HEK293 (cell line): Measurements from ENCODE around the gene CBX2.

Source experiments
- CTCF ChIA-PET: fragments of 350-600 bp; formaldehyde crosslinking; extraction: SDS; loops from one replicate; lab custom pipeline; 2021; ENCODE audit warnings: antibody characterized with exemption; lab: Yijun Ruan, JAX
- POLR2A ChIA-PET: fragments of 300-600 bp; formaldehyde crosslinking; extraction: SDS; loops from one replicate; lab custom pipeline; 2020; ENCODE audit warnings: antibody characterized with exemption, inconsistent platforms; lab: Yijun Ruan, JAX
- H3K27ac ChIP-seq: fragments of 200-500 bp; sonication (Bioruptor generic); 2 replicates; pipeline ENCODE4 v1.5.1; 2014; ENCODE audit warnings: low read depth, low read length, control low read depth, inconsistent platforms; ENCODE audit errors: extremely low read depth
- H3K36me3 ChIP-seq, 2 experiments: fragments of 200-500 bp in 1 of 2; sonication (Bioruptor generic) in 1 of 2; 1 replicate in 1 of 2; 2 replicates in 1 of 2; pipeline ENCODE4 v1.5.1; 2014 to 2017; ENCODE audit warnings: inconsistent platforms in 2 of 2, low read length in 2 of 2; ENCODE audit not compliant: control insufficient read depth in 2 of 2, insufficient read depth in 1 of 2
- H3K4me1 ChIP-seq: fragments of 200-500 bp; sonication (Bioruptor generic); 2 replicates; pipeline ENCODE4 v1.5.1; 2014; ENCODE audit warnings: mild to moderate bottlenecking, low read length, inconsistent platforms; ENCODE audit not compliant: control insufficient read depth, insufficient read depth
- H3K4me3 ChIP-seq: 2 replicates; pipeline ENCODE4 v1.5.1; 2011; ENCODE audit warnings: low read depth, mild to moderate bottlenecking, control low read depth, low read length, moderate library complexity
- H3K9me3 ChIP-seq: fragments of 200-500 bp; sonication (Bioruptor generic); 2 replicates; pipeline ENCODE4 v1.5.1; 2014; ENCODE audit warnings: low read depth, low read length, inconsistent platforms; ENCODE audit not compliant: control insufficient read depth, insufficient read depth
- GLIS1 ChIP-seq: fragments of 450-650 bp; formaldehyde crosslinking; IDR thresholded peaks from 2 replicates; pipeline ENCODE4 v1.5.1; 2016; ENCODE audit warnings: missing biosample characterization, missing genetic modification characterization
- GLIS2 ChIP-seq: fragments of 450-650 bp; formaldehyde crosslinking; IDR thresholded peaks from 2 replicates; pipeline ENCODE4 v1.5.1; 2016; ENCODE audit warnings: missing biosample characterization, missing genetic modification characterization
- HIC1 ChIP-seq: fragments of 450-650 bp; formaldehyde crosslinking; IDR thresholded peaks from 2 replicates; pipeline ENCODE4 v1.5.1; 2016; ENCODE audit warnings: missing biosample characterization, missing genetic modification characterization
- KLF9 ChIP-seq: fragments of 450-650 bp; formaldehyde crosslinking; IDR thresholded peaks from 2 replicates; pipeline ENCODE4 v1.5.1; 2016; ENCODE audit warnings: missing biosample characterization, missing genetic modification characterization, low read depth
- OSR2 ChIP-seq: fragments of 450-650 bp; formaldehyde crosslinking; IDR thresholded peaks from 2 replicates; pipeline ENCODE4 v1.5.1; 2016; ENCODE audit warnings: missing biosample characterization, missing genetic modification characterization
- PRDM2 ChIP-seq: fragments of 450-650 bp; formaldehyde crosslinking; IDR thresholded peaks from 2 replicates; pipeline ENCODE4 v1.5.1; 2016; ENCODE audit warnings: missing biosample characterization, missing genetic modification characterization, borderline replicate concordance
- SALL2 ChIP-seq: fragments of 450-650 bp; formaldehyde crosslinking; IDR thresholded peaks from 2 replicates; pipeline ENCODE4 v1.5.0; 2017; ENCODE audit warnings: missing biosample characterization, mild to moderate bottlenecking, missing genetic modification characterization, borderline replicate concordance
- SCRT1 ChIP-seq: fragments of 450-650 bp; formaldehyde crosslinking; IDR thresholded peaks from 2 replicates; pipeline ENCODE4 v1.5.1; 2016; ENCODE audit warnings: missing biosample characterization, missing genetic modification characterization, borderline replicate concordance
- SP2 ChIP-seq: fragments of 450-650 bp; formaldehyde crosslinking; IDR thresholded peaks from 2 replicates; pipeline ENCODE4 v1.5.1; 2016; ENCODE audit warnings: missing biosample characterization, missing genetic modification characterization
- ZFP69B ChIP-seq: fragments of 450-650 bp; formaldehyde crosslinking; IDR thresholded peaks from 2 replicates; pipeline ENCODE4 v1.5.1; 2016; ENCODE audit warnings: missing biosample characterization, missing genetic modification characterization
- ZNF184 ChIP-seq: fragments of 450-650 bp; IDR thresholded peaks from 2 replicates; pipeline ENCODE4 v1.5.1; 2018; ENCODE audit warnings: missing biosample characterization, mild to moderate bottlenecking, missing genetic modification characterization
- ZNF366 ChIP-seq: fragments of 450-650 bp; formaldehyde crosslinking; conservative IDR thresholded peaks from 2 replicates; pipeline ENCODE4 v1.5.1; 2016; ENCODE audit warnings: missing biosample characterization, missing genetic modification characterization
- ZNF398 ChIP-seq: fragments of 450-650 bp; formaldehyde crosslinking; IDR thresholded peaks from 2 replicates; pipeline ENCODE4 v1.5.1; 2017; ENCODE audit warnings: missing biosample characterization, missing genetic modification characterization
- ZNF501 ChIP-seq: fragments of 450-650 bp; formaldehyde crosslinking; IDR thresholded peaks from 2 replicates; pipeline ENCODE4 v1.5.1; 2016; ENCODE audit warnings: missing biosample characterization, missing genetic modification characterization
- ZNF580 ChIP-seq: fragments of 450-650 bp; formaldehyde crosslinking; IDR thresholded peaks from 2 replicates; pipeline ENCODE4 v1.5.1; 2016; ENCODE audit warnings: missing biosample characterization, missing genetic modification characterization
- ZNF654 ChIP-seq: fragments of 450-650 bp; formaldehyde crosslinking; IDR thresholded peaks from 2 replicates; pipeline ENCODE4 v1.5.1; 2016; ENCODE audit warnings: low read depth, missing biosample characterization, missing genetic modification characterization
- ZNF660 ChIP-seq: fragments of 450-650 bp; IDR thresholded peaks from 2 replicates; pipeline ENCODE4 v1.5.1; 2018; ENCODE audit warnings: missing biosample characterization, mild to moderate bottlenecking, missing genetic modification characterization

The CBX2 gene

DNA sequence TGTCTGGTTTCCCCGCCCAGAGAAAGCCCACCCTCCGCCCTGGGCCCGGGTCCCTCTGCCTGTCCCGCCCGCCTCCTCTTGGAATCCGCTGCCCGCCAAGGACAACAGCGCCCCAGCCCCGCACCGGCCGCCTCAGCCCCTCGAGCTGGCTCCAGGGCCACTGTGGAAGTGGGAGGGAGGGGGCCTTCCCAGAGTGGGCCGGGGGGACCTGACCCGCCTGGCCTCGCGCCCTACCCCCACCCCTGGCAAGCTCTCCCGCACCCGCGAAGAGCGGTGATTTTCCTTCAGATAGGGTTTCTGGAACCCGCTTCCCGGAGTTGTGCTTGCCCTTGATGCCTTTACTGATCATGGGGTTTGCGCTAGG, 21.2 kb downstream of the CBX2 start:
- CTCF ChIA-PET: interaction anchor here (0.7 to 2.6 kb wide), 7 partner anchors 8 to 125 kb away, joined by 3 to 9 read pairs (median 5); partner anchors contain the start of gene CBX4
- no peak overlapping the region for H3K4me3 ChIP-seq

GRCh38 chr17:79799538-79800324, 21.8 kb downstream of the CBX2 start:
- peaks cover 21% of the 10 kb centered on the region for H3K4me1 ChIP-seq
- peak overlapping the region; percentile 26; the same call in 1 of the 2 replicates for H3K27ac ChIP-seq
- H3K9me3 ChIP-seq: no peaks in the 10 kb centered on the region
- H3K4me3 ChIP-seq: no peak overlapping the region
- ChIA-PET CTCF (interaction anchor here (0.5 to 2.6 kb wide), 8 partner anchors 8 to 124 kb away, joined by 3 to 9 read pairs (median 4); partner anchors contain the start of gene CBX4), POLR2A (interaction anchor here (1.3 to 3.7 kb wide), 2 partner anchors 13 to 301 kb away, joined by 3 to 61 read pairs; partner anchors contain the start of gene GAA)
- H3K36me3 ChIP-seq: peaks cover 0 to 11% of the 10 kb centered on the region in 2 experiments; a peak in 1 of 3 replicates
- TF ChIP-seq ZNF366 (tag by site-specific recombination): peak; percentile 97
- no peak for TF ChIP-seq ZNF654 (tag by site-specific recombination)
- peak; percentile 48; the same call in 1 of the 2 replicates for TF ChIP-seq HIC1 (tag by site-specific recombination)
- 0 out of 2 replicates have a peak, but pooled peaks have one; percentile 16 for TF ChIP-seq ZNF501 (tag by site-specific recombination)
- TF ChIP-seq SCRT1 (tag by site-specific recombination): no peak
- peak; percentile 100 for TF ChIP-seq GLIS1 (tag by site-specific recombination)
- peak; percentile 89 for TF ChIP-seq GLIS2
- TF ChIP-seq ZNF398 (tag by site-specific recombination): peak; percentile 57
- TF ChIP-seq ZFP69B (tag by site-specific recombination): no peak
- TF ChIP-seq OSR2 (tag by site-specific recombination): no peak
- no peak for TF ChIP-seq KLF9
- TF ChIP-seq ZNF580: no peak
- TF ChIP-seq ZNF660 (tag by site-specific recombination): no peak
- TF ChIP-seq PRDM2 (tag by site-specific recombination): 0 out of 2 replicates have a peak, but pooled peaks have one; percentile 77

More for the DNA sequence above, 21.2 kb downstream of the CBX2 start:
- Histone ChIP-seq H3K36me3 (peaks cover 0 to 15% of the 10 kb centered on the region in 2 experiments; a peak in 1 of 3 replicates), H3K27ac (no peak overlapping the region)
- POLR2A ChIA-PET: interaction anchor here (3.0 to 3.7 kb wide), 2 partner anchors 13 to 40 kb away, joined by 52 to 61 read pairs; partner anchors contain the start of gene CBX4
- TF ChIP-seq SP2 (tag by site-specific recombination): 0 out of 2 replicates have a peak, but pooled peaks have one; percentile 12
- 0 out of 2 replicates have a peak, but pooled peaks have one; percentile 15 for TF ChIP-seq HIC1 (tag by site-specific recombination)
- TF ChIP-seq ZNF184: no peak
- no peak for TF ChIP-seq SALL2 (tag by site-specific recombination)
- TF ChIP-seq, all 188 proteins: peak for 2
- peaks cover 21% of the 10 kb centered on the region for H3K4me1 ChIP-seq
- no peaks in the 10 kb centered on the region for H3K9me3 ChIP-seq
